Keratinocyte (primary cell): ENCODE data around the gene FAM204A.

ENCODE experiments used
- EZH2 ChIP-seq: IDR thresholded peaks from one replicate; pipeline ENCODE4 v1.6.1; 2012; ENCODE audit warnings: inconsistent platforms, mild to moderate bottlenecking, low read length, moderate library complexity
- TF ChIP-seq, protein P1 (sequence below), 3 experiments: IDR thresholded peaks in 1 of 3; conservative IDR thresholded peaks in 1 of 3; optimal IDR thresholded peaks in 1 of 3; 2 replicates in 2 of 3; 3 replicates in 1 of 3; pipeline versions ENCODE3 to v1.5.1; 2011; ENCODE audit warnings: low read length in 3 of 3, mild to moderate bottlenecking in 3 of 3, moderate library complexity in 2 of 3, control low read depth in 1 of 3, inconsistent platforms in 1 of 3; ENCODE audit not compliant: insufficient read depth in 2 of 3; ENCODE audit errors: extremely low read depth in 1 of 3

- TF ChIP-seq, protein P1, sequence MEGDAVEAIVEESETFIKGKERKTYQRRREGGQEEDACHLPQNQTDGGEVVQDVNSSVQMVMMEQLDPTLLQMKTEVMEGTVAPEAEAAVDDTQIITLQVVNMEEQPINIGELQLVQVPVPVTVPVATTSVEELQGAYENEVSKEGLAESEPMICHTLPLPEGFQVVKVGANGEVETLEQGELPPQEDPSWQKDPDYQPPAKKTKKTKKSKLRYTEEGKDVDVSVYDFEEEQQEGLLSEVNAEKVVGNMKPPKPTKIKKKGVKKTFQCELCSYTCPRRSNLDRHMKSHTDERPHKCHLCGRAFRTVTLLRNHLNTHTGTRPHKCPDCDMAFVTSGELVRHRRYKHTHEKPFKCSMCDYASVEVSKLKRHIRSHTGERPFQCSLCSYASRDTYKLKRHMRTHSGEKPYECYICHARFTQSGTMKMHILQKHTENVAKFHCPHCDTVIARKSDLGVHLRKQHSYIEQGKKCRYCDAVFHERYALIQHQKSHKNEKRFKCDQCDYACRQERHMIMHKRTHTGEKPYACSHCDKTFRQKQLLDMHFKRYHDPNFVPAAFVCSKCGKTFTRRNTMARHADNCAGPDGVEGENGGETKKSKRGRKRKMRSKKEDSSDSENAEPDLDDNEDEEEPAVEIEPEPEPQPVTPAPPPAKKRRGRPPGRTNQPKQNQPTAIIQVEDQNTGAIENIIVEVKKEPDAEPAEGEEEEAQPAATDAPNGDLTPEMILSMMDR (optimal IDR thresholded peaks at IDR 0.05 in 1 of 3, IDR thresholded peaks at IDR 0.05 in 1 of 3, conservative IDR thresholded peaks at IDR 0.05 in 1 of 3; ENCODE audit: extremely low read depth in 1 of 3, insufficient read depth in 2 of 3, low read length in 3 of 3): no peak
- no peak for TF ChIP-seq EZH2
Measured at GRCh38 chr10:118291122-118291521, 51.0 kb downstream of the FAM204A start.
